WTC11 (cell line): ENCODE results near the gene SBF2. TPM values are rescaled to one million over a fixed set of nuclear protein-coding genes. Genes with fewer than 3 reads are reported as not detected.

ENCODE experiments used
- ATAC-seq: fragments of 200-7000 bp; cut with Tn5 transposase; 2 replicates; pipeline ENCODE4 v1.10.0; 2021; ENCODE audit warnings: mild to moderate bottlenecking, moderate library complexity
- CTCF ChIA-PET: fragments of 300-600 bp; sonication (Branson Sonifier 250); formaldehyde crosslinking; loops from one replicate; lab custom pipeline; 2021; ENCODE audit warnings: antibody characterized with exemption; lab: Charles Lee
- POLR2A ChIA-PET: fragments of 350-600 bp; sonication (Branson Sonifier 250); formaldehyde crosslinking; loops from one replicate; lab custom pipeline; 2021; ENCODE audit warnings: antibody characterized with exemption; lab: Charles Lee
- DNase-seq: peaks from one replicate; pipeline ENCODE4 v3.0.0; 2021; ENCODE audit warnings: low spot score
- H3K27ac Mint-ChIP-seq: 2 replicates; pipeline ENCODE4 v1.8.0; 2021; ENCODE audit warnings: mixed read lengths
- H3K27me3 Mint-ChIP-seq: 2 replicates; pipeline ENCODE4 v1.8.0; 2021; ENCODE audit warnings: low read depth, mild to moderate bottlenecking, moderate library complexity, mixed read lengths
- H3K36me3 Mint-ChIP-seq: 2 replicates; pipeline ENCODE4 v1.8.0; 2021; ENCODE audit warnings: mixed read lengths
- H3K4me1 Mint-ChIP-seq: 2 replicates; pipeline ENCODE4 v1.8.0; 2022; ENCODE audit warnings: mixed read lengths
- H3K4me3 Mint-ChIP-seq: 2 replicates; pipeline ENCODE4 v1.8.0; 2021; ENCODE audit warnings: mild to moderate bottlenecking, moderate library complexity, mixed read lengths
- H3K9me3 Mint-ChIP-seq: 2 replicates; pipeline ENCODE4 v1.8.0; 2021; ENCODE audit warnings: mixed read lengths
- GTF2I ChIP-seq: fragments of 250-450 bp; sonication (Bioruptor Pico); conservative IDR thresholded peaks from 2 replicates; pipeline ENCODE4 v1.4.0; 2021; ENCODE audit warnings: mild to moderate bottlenecking
- RORB ChIP-seq: fragments of 250-450 bp; sonication (Bioruptor Pico); IDR thresholded peaks from 2 replicates; pipeline ENCODE4 v1.9.0; 2021; ENCODE audit warnings: mild to moderate bottlenecking
- SMAD3 ChIP-seq: sonication (generic); formaldehyde crosslinking; IDR thresholded peaks from 2 replicates; pipeline ENCODE4 v1.8.0; 2022; ENCODE audit warnings: missing genetic modification reagents, mild to moderate bottlenecking, borderline replicate concordance
- ZNF232 ChIP-seq: sonication (generic); formaldehyde crosslinking; IDR thresholded peaks from 2 replicates; pipeline ENCODE4 v1.8.0; 2022; ENCODE audit warnings: mild to moderate bottlenecking, missing genetic modification reagents
- ZNF263 ChIP-seq: sonication (generic); formaldehyde crosslinking; IDR thresholded peaks from 2 replicates; pipeline ENCODE4 v1.8.1; 2022; ENCODE audit warnings: low read depth, mild to moderate bottlenecking, moderate library complexity, missing genetic modification reagents
- total RNA-seq: library from RNA; stranded (reverse); gene quantifications from 3 replicates; pipeline ENCODE4 v1.2.3, GENCODE V29; 2021
- TF ChIP-seq, protein P1 (sequence below): sonication (generic); formaldehyde crosslinking; IDR thresholded peaks from 2 replicates; pipeline ENCODE4 v1.8.0; 2022; ENCODE audit warnings: mild to moderate bottlenecking, missing genetic modification reagents
- TF ChIP-seq, protein P2 (sequence below): sonication (generic); formaldehyde crosslinking; IDR thresholded peaks from 2 replicates; pipeline ENCODE4 v1.8.0; 2022; ENCODE audit warnings: missing genetic modification reagents
- TF ChIP-seq, protein P3 (sequence below): sonication (generic); formaldehyde crosslinking; IDR thresholded peaks from 2 replicates; pipeline ENCODE4 v1.8.1; 2022; ENCODE audit warnings: missing genetic modification reagents, borderline replicate concordance
- TF ChIP-seq, protein P4 (sequence below): sonication (generic); formaldehyde crosslinking; conservative IDR thresholded peaks from 2 replicates; pipeline ENCODE4 v1.8.1; 2022; ENCODE audit warnings: mild to moderate bottlenecking, missing genetic modification reagents
- TF ChIP-seq, protein P5 (sequence below): fragments of 250-450 bp; sonication (Bioruptor Pico); conservative IDR thresholded peaks from 2 replicates; pipeline ENCODE4 v1.9.0; 2021; ENCODE audit warnings: mild to moderate bottlenecking
- TF ChIP-seq, protein P6 (sequence below): sonication (generic); formaldehyde crosslinking; IDR thresholded peaks from 2 replicates; pipeline ENCODE4 v1.8.1; 2023; ENCODE audit warnings: mild to moderate bottlenecking, missing genetic modification reagents
- TF ChIP-seq, protein P7 (sequence below): sonication (generic); formaldehyde crosslinking; IDR thresholded peaks from 2 replicates; pipeline ENCODE4 v1.8.0; 2022; ENCODE audit warnings: mild to moderate bottlenecking, missing genetic modification reagents

Gene SBF2
- total RNA-seq, 1 experiment from 2014 or later, result 47.6 TPM

DNA sequence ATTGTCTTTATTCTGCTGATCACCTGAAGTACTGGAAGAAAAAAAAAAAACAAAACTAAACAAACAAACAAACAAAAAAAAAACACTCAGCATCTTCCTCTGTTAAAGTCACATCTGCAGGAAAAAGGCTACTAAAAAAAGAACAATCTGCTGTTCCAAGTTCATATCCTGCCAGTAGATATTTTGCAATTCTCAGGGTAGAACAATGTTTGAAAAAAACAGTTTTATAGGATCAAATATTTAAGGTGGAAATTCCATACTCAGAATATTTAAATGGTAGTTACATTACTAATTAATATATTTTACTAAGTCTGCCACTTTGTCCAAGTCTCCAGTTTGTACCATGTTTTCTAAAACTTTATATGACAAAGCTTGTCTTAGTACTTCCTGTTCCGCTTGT is 175.2 kb downstream of the SBF2 start (continued):
- TF ChIP-seq, protein P1, sequence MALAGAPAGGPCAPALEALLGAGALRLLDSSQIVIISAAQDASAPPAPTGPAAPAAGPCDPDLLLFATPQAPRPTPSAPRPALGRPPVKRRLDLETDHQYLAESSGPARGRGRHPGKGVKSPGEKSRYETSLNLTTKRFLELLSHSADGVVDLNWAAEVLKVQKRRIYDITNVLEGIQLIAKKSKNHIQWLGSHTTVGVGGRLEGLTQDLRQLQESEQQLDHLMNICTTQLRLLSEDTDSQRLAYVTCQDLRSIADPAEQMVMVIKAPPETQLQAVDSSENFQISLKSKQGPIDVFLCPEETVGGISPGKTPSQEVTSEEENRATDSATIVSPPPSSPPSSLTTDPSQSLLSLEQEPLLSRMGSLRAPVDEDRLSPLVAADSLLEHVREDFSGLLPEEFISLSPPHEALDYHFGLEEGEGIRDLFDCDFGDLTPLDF (CRISPR knock-in tag), result no peak
- TF ChIP-seq, protein P2, sequence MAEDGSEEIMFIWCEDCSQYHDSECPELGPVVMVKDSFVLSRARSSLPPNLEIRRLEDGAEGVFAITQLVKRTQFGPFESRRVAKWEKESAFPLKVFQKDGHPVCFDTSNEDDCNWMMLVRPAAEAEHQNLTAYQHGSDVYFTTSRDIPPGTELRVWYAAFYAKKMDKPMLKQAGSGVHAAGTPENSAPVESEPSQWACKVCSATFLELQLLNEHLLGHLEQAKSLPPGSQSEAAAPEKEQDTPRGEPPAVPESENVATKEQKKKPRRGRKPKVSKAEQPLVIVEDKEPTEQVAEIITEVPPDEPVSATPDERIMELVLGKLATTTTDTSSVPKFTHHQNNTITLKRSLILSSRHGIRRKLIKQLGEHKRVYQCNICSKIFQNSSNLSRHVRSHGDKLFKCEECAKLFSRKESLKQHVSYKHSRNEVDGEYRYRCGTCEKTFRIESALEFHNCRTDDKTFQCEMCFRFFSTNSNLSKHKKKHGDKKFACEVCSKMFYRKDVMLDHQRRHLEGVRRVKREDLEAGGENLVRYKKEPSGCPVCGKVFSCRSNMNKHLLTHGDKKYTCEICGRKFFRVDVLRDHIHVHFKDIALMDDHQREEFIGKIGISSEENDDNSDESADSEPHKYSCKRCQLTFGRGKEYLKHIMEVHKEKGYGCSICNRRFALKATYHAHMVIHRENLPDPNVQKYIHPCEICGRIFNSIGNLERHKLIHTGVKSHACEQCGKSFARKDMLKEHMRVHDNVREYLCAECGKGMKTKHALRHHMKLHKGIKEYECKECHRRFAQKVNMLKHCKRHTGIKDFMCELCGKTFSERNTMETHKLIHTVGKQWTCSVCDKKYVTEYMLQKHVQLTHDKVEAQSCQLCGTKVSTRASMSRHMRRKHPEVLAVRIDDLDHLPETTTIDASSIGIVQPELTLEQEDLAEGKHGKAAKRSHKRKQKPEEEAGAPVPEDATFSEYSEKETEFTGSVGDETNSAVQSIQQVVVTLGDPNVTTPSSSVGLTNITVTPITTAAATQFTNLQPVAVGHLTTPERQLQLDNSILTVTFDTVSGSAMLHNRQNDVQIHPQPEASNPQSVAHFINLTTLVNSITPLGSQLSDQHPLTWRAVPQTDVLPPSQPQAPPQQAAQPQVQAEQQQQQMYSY, result no peak
- TF ChIP-seq, protein P3, sequence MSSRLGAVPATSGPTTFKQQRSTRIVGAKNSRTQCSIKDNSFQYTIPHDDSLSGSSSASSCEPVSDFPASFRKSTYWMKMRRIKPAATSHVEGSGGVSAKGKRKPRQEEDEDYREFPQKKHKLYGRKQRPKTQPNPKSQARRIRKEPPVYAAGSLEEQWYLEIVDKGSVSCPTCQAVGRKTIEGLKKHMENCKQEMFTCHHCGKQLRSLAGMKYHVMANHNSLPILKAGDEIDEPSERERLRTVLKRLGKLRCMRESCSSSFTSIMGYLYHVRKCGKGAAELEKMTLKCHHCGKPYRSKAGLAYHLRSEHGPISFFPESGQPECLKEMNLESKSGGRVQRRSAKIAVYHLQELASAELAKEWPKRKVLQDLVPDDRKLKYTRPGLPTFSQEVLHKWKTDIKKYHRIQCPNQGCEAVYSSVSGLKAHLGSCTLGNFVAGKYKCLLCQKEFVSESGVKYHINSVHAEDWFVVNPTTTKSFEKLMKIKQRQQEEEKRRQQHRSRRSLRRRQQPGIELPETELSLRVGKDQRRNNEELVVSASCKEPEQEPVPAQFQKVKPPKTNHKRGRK (CRISPR knock-in tag), result no peak

DNA sequence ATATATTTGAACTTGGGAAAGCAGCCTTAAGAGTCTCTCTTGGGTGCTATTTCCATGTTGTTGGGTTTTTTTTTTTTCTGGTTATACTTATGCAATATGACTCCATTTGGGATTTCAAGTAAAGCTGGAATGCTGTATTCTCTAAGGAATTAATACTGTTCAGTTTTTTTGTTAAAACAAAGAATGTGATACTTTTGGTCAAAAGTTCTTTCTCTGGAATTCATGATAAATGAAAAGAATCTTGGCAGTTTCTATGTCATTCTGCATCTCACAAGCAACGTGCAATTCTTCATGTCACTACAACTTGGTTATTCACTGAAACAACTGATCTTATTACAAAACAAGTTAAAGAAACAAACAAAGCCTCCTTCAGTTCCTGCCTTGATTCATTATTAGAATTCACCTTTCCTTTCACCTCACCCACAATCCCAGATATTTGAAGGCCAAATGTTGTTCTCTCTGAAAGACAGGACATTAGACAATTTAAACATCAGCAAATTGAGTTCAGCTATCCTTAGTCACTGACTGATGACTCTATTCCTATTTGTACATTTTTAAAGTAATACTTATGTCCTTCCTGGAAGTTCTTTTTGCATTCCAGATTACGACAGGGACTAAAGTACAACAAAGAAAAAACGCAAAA is 176.2 kb downstream of the SBF2 start:
- no peak for DNase-seq
- Mint-ChIP-seq H3K4me1 (peaks cover 11% of the 10 kb centered on the region), H3K4me3 (no peak overlapping the region), H3K27me3 (no peaks in the 10 kb centered on the region), H3K36me3 (peaks cover 10% of the 10 kb centered on the region), H3K27ac (no peak overlapping the region), H3K9me3 (peaks cover 10% of the 10 kb centered on the region)
- CTCF ChIA-PET, result no interaction called here
- ATAC-seq, result no peak
- POLR2A ChIA-PET, result no interaction called here
- TF ChIP-seq, protein P4, sequence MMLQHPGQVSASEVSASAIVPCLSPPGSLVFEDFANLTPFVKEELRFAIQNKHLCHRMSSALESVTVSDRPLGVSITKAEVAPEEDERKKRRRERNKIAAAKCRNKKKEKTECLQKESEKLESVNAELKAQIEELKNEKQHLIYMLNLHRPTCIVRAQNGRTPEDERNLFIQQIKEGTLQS (CRISPR knock-in tag), result no peak
- no peak for TF ChIP-seq GTF2I (CRISPR knock-in tag)
- TF ChIP-seq ZNF263, result no peak
- no peak for TF ChIP-seq RORB (CRISPR knock-in tag)
- TF ChIP-seq ZNF232, result no peak
- TF ChIP-seq SMAD3, result no peak
- TF ChIP-seq, protein P5, sequence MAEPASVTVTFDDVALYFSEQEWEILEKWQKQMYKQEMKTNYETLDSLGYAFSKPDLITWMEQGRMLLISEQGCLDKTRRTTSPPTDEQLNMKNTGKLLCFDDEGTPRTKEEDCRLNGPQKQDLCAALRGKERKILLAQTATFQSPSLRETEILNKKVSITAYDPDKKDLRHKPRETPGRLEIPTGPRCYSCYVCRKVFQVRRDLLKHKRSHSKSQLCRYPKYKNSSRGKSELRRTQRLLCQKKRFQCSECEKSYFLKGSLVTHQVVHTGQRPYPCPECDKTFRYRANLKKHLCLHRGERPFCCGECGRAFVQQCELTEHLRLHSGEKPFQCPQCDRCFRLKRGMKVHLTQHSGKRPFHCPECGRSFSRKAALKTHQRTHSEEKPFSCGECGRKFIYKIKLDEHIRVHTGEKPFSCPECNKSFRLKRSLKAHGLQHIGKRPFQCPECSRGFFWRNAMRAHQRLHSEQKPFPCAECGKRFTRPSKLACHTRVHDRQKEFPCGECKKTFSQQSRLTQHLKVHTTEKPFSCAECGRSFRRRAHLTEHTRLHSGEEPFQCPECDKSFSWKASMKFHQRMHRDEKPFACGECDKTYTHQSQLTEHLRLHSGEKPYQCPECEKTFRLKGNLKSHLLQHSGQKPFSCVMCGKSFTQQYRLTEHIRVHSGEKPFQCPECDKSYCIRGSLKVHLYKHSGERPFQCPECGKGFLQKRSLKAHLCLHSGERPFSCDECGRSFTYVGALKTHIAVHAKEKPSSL (CRISPR knock-in tag), result no peak
- TF ChIP-seq, protein P6, sequence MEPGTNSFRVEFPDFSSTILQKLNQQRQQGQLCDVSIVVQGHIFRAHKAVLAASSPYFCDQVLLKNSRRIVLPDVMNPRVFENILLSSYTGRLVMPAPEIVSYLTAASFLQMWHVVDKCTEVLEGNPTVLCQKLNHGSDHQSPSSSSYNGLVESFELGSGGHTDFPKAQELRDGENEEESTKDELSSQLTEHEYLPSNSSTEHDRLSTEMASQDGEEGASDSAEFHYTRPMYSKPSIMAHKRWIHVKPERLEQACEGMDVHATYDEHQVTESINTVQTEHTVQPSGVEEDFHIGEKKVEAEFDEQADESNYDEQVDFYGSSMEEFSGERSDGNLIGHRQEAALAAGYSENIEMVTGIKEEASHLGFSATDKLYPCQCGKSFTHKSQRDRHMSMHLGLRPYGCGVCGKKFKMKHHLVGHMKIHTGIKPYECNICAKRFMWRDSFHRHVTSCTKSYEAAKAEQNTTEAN (CRISPR knock-in tag), result no peak
- TF ChIP-seq, protein P7, sequence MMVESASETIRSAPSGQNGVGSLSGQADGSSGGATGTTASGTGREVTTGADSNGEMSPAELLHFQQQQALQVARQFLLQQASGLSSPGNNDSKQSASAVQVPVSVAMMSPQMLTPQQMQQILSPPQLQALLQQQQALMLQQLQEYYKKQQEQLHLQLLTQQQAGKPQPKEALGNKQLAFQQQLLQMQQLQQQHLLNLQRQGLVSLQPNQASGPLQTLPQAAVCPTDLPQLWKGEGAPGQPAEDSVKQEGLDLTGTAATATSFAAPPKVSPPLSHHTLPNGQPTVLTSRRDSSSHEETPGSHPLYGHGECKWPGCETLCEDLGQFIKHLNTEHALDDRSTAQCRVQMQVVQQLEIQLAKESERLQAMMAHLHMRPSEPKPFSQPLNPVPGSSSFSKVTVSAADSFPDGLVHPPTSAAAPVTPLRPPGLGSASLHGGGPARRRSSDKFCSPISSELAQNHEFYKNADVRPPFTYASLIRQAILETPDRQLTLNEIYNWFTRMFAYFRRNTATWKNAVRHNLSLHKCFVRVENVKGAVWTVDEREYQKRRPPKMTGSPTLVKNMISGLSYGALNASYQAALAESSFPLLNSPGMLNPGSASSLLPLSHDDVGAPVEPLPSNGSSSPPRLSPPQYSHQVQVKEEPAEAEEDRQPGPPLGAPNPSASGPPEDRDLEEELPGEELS (CRISPR knock-in tag), result no peak
